Measurements from ENCODE around the gene LAMA2. TPM values are rescaled to one million over a fixed set of nuclear protein-coding genes. Genes with fewer than 3 reads are reported as not detected.
A peak's percentile ranks its signal among the peaks of the same experiment; 100 is the strongest.

The LAMA2 gene
- total RNA-seq, 1 experiment from 2014 or later, result 0.02 TPM

- no peaks in the 10 kb centered on the region for H3K9me3 ChIP-seq
- H3K4me1 Mint-ChIP-seq (ENCODE audit: low read depth, unreplicated experiment), result peaks cover 24% of the 10 kb centered on the region
- no peak overlapping the region for H3K4me3 Mint-ChIP-seq (ENCODE audit: unreplicated experiment)
- H3K36me3 Mint-ChIP-seq (ENCODE audit: insufficient read depth, unreplicated experiment), result no peaks in the 10 kb centered on the region
- H3K4me3 ChIP-seq (ENCODE audit: low read depth, low read length), result no peak overlapping the region
- peaks cover 36% of the 10 kb centered on the region for H3K4me1 ChIP-seq
- no peaks in the 10 kb centered on the region for H3K36me3 ChIP-seq (ENCODE audit: control insufficient read depth, insufficient read depth, low read length)
- H3K27me3 Mint-ChIP-seq (ENCODE audit: insufficient read depth, unreplicated experiment), result no peaks in the 10 kb centered on the region
- H3K9me3 Mint-ChIP-seq (ENCODE audit: unreplicated experiment), result no peaks in the 10 kb centered on the region
- intact Hi-C loops (cut with micrococcal nuclease; ENCODE audit: unreplicated experiment), result loop anchor here (2.0 to 10.0 kb wide), 2 partner anchors 21 to 163 kb away; no protein-coding TSS in a partner anchor
- no peak for TF ChIP-seq CTCF (IDR thresholded peaks at IDR 0.05; ENCODE audit: insufficient read depth in 1 of 2, low read depth in 1 of 2, low read length in 1 of 2, severe bottlenecking in 1 of 2, unreplicated experiment in 1 of 2)
- no peaks in the 10 kb centered on the region for H3K27me3 ChIP-seq (replicated peaks; ENCODE audit: control insufficient read depth, insufficient read depth, low read length)
- ChIA-PET CTCF (interaction anchor here (0.8 to 2.0 kb wide), 4 partner anchors 64 to 229 kb away, joined by 6 to 14 read pairs (median 12); no protein-coding TSS in a partner anchor), POLR2A (interaction anchor here (0.6 to 1.0 kb wide), 2 partner anchors 208 to 419 kb away, joined by 3 read pairs; partner anchors contain the start of gene ARHGAP18)
- DNase-seq, result no peak
- no TSS peak for BruUV-seq (replicated peaks)
- H3K27ac Mint-ChIP-seq (ENCODE audit: unreplicated experiment), result peak overlapping the region; percentile 30
Observed at GRCh38 chr6:129501740-129502660, 619.1 kb downstream of the LAMA2 start.

- no peaks in the 10 kb centered on the region for H3K9me3 ChIP-seq
- intact Hi-C loops (cut with micrococcal nuclease; ENCODE audit: unreplicated experiment), result loop anchor here (10.0 kb wide), 1 partner anchor 160 kb away; no protein-coding TSS in a partner anchor
- Mint-ChIP-seq H3K36me3 (ENCODE audit: insufficient read depth, unreplicated experiment) (no peaks in the 10 kb centered on the region), H3K9me3 (ENCODE audit: unreplicated experiment) (no peaks in the 10 kb centered on the region), H3K4me1 (ENCODE audit: low read depth, unreplicated experiment) (peaks cover 27% of the 10 kb centered on the region), H3K4me3 (ENCODE audit: unreplicated experiment) (no peak overlapping the region), H3K27me3 (ENCODE audit: insufficient read depth, unreplicated experiment) (no peaks in the 10 kb centered on the region), H3K27ac (ENCODE audit: unreplicated experiment) (no peak overlapping the region)
- H3K27me3 ChIP-seq (replicated peaks; ENCODE audit: control insufficient read depth, insufficient read depth, low read length), result no peaks in the 10 kb centered on the region
- CTCF ChIA-PET, result no interaction called here
- H3K36me3 ChIP-seq (ENCODE audit: control insufficient read depth, insufficient read depth, low read length), result no peaks in the 10 kb centered on the region
- no peak for DNase-seq
- BruUV-seq (replicated peaks), result no TSS peak
- no peak for TF ChIP-seq CTCF (IDR thresholded peaks at IDR 0.05; ENCODE audit: insufficient read depth in 1 of 2, low read depth in 1 of 2, low read length in 1 of 2, severe bottlenecking in 1 of 2, unreplicated experiment in 1 of 2)
- peaks cover 37% of the 10 kb centered on the region for H3K4me1 ChIP-seq
- H3K4me3 ChIP-seq (ENCODE audit: low read depth, low read length), result no peak overlapping the region
- POLR2A ChIA-PET, result no interaction called here
Observed at GRCh38 chr6:129504456-129504855, 621.5 kb downstream of the LAMA2 start.

- ChIA-PET CTCF (no interaction called here), POLR2A (no interaction called here)
- Mint-ChIP-seq H3K4me1 (ENCODE audit: low read depth, unreplicated experiment) (peaks cover 24% of the 10 kb centered on the region), H3K36me3 (ENCODE audit: insufficient read depth, unreplicated experiment) (no peaks in the 10 kb centered on the region), H3K27me3 (ENCODE audit: insufficient read depth, unreplicated experiment) (no peaks in the 10 kb centered on the region), H3K4me3 (ENCODE audit: unreplicated experiment) (peak overlapping the region; percentile 47), H3K27ac (ENCODE audit: unreplicated experiment) (peak overlapping the region; percentile 21), H3K9me3 (ENCODE audit: unreplicated experiment) (no peaks in the 10 kb centered on the region)
- no peaks in the 10 kb centered on the region for H3K27me3 ChIP-seq (replicated peaks; ENCODE audit: control insufficient read depth, insufficient read depth, low read length)
- no peaks in the 10 kb centered on the region for H3K9me3 ChIP-seq
- BruUV-seq (replicated peaks), result no TSS peak
- H3K4me1 ChIP-seq, result peaks cover 18% of the 10 kb centered on the region
- no peak overlapping the region for H3K4me3 ChIP-seq (ENCODE audit: low read depth, low read length)
- no peak for TF ChIP-seq CTCF (IDR thresholded peaks at IDR 0.05; ENCODE audit: insufficient read depth in 1 of 2, low read depth in 1 of 2, low read length in 1 of 2, severe bottlenecking in 1 of 2, unreplicated experiment in 1 of 2)
- no peaks in the 10 kb centered on the region for H3K36me3 ChIP-seq (ENCODE audit: control insufficient read depth, insufficient read depth, low read length)
- peak; percentile 51 to 58 for DNase-seq
- intact Hi-C loops (cut with micrococcal nuclease; ENCODE audit: unreplicated experiment), result loop anchor here (1.0 to 10.0 kb wide), 2 partner anchors 38 to 158 kb away; no protein-coding TSS in a partner anchor
Observed at GRCh38 chr6:129507059-129507807, 624.3 kb downstream of the LAMA2 start.
